GM12872 (cell line): ENCODE measurements around the gene SLC18A3.

ENCODE experiments used
- CTCF ChIP-seq: IDR thresholded peaks from 3 replicates; pipeline ENCODE4 v1.5.1; 2011; ENCODE audit warnings: low read depth, mild to moderate bottlenecking, low read length, moderate library complexity; ENCODE audit not compliant: insufficient read depth

SLC18A3 gene

GRCh38 chr10:49572594-49573114 lies 37.5 kb upstream of the SLC18A3 start:
- no peak for TF ChIP-seq CTCF

GRCh38 chr10:49575489-49576072 lies 34.5 kb upstream of the SLC18A3 start:
- TF ChIP-seq CTCF, result no peak

GRCh38 chr10:49577182-49577925 lies 32.8 kb upstream of the SLC18A3 start:
- no peak for TF ChIP-seq CTCF

GRCh38 chr10:49578392-49578791 lies 31.7 kb upstream of the SLC18A3 start:
- TF ChIP-seq CTCF, result no peak

- no peak for TF ChIP-seq CTCF
Observed at GRCh38 chr10:49579621-49580020, 30.5 kb upstream of the SLC18A3 start.

GRCh38 chr10:49585387-49585786 lies 24.7 kb upstream of the SLC18A3 start:
- TF ChIP-seq CTCF, result no peak

GRCh38 chr10:49587981-49588380 lies 22.1 kb upstream of the SLC18A3 start:
- no peak for TF ChIP-seq CTCF
